Ascending aorta (tissue), 2 donors: Measurements from ENCODE around the gene RILPL2. TPM values are rescaled to one million over a fixed set of nuclear protein-coding genes. Genes with fewer than 3 reads are reported as not detected.

Source experiments
- DNase-seq, 2 donors: peaks; one replicate each; pipeline ENCODE4 v3.0.0-alpha.2; 2019; ENCODE audit warnings: low spot score in 2 of 2
- H3K27ac ChIP-seq, 2 donors: fragments of 200-600 bp; sonication (generic); one replicate each; pipeline ENCODE4 v1.5.1; 2016 to 2017; ENCODE audit warnings: mild to moderate bottlenecking in 1 of 2
- H3K27me3 ChIP-seq: fragments of 200-600 bp; sonication (generic); one replicate; pipeline ENCODE4 v1.5.1; 2017
- H3K36me3 ChIP-seq, 2 donors: fragments of 200-600 bp; sonication (generic); one replicate each; pipeline ENCODE4 v1.5.1; 2016
- H3K4me1 ChIP-seq, 2 donors: fragments of 200-600 bp; sonication (generic); one replicate each; pipeline ENCODE4 v1.5.1; 2016 to 2017; ENCODE audit warnings: mild to moderate bottlenecking in 1 of 2
- H3K4me3 ChIP-seq, 2 donors: fragments of 200-600 bp; sonication (generic); one replicate each; pipeline ENCODE4 v1.5.1; 2016 to 2017; ENCODE audit warnings: mild to moderate bottlenecking in 1 of 2
- H3K9me3 ChIP-seq, 2 donors: fragments of 200-600 bp; sonication (generic); one replicate each; pipeline ENCODE4 v1.5.1; 2016
- intact Hi-C: fragments of 100-400 bp; cut with DNase I; formaldehyde crosslinking; loops from one replicate; pipeline ENCODE4 v1.15.1; 2023
- total RNA-seq: library from RNA; depleted of rRNA; stranded (reverse); fragments of >200 nt; gene quantifications from one replicate; pipeline ENCODE4 v1.1.0, GENCODE V29; 2016
- TF ChIP-seq, protein P1 (sequence below), 3 experiments: fragments of 200-600 bp in 2 of 3; fragments of 450-650 bp in 1 of 3; sonication (generic) in 2 of 3; IDR thresholded peaks; one replicate each; pipeline ENCODE4 v1.5.1; 2016 to 2019; ENCODE audit warnings: antibody characterized with exemption in 3 of 3, mild to moderate bottlenecking in 1 of 3, moderate library complexity in 1 of 3

Gene RILPL2
- total RNA-seq, 1 donor from 2014 or later: 7.2 TPM

DNA sequence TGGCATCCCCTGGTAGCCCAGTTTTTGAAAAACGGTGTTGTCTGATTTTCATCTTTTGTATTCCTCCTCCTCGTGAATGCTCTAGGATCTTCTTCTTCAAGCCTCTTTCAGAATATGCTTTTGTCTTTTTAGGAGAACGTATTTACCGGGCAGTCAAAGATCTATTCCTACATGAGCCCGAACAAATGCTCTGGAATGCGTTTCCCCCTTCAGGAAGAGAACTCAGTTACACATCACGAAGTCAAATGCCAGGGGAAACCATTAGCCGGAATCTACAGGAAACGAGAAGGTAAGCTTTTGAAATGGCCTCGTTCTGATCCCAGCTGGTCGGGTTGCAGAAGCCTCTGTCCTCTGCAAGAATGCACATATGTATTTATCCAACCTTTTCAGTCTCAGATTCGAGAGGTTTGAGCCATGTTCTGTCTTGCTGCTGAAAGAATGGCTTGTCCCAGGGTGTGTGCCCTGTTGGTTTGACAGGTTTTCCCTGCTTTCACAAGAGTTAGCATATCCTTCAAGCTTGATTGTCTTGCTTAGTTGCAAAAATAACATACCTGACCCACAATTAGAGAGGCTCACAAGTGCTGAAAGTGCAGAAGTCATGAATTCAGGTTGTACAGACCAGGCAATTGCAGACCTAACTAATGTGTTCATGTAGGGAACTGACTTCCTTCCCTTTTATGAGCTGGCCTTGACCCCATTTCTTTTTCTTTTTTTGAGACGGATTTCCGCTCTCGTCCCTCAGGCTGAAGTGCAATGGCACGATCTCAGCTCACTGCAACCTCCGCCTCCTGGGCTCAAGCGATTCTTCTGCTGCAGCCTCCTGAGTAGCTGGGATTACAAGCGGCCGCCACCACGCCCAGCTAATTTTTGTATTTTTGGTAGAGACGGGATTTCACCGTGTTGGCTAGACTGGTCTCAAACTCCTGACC is 45.7 kb downstream of the RILPL2 start:
- H3K27ac ChIP-seq: peak overlapping the region; percentile 75 to 84
- H3K9me3 ChIP-seq: no peaks in the 10 kb centered on the region
- peaks cover 8 to 38% of the 10 kb centered on the region in 2 donors for H3K4me1 ChIP-seq
- intact Hi-C loops: loop anchor here (2.0 kb wide), 1 partner anchor 20 kb away; no protein-coding TSS in a partner anchor
- no peak for DNase-seq
- H3K36me3 ChIP-seq: peaks cover 43 to 52% of the 10 kb centered on the region in 2 donors
- peak overlapping the region; percentile 84 to 89 for H3K4me3 ChIP-seq
- TF ChIP-seq, protein P1, sequence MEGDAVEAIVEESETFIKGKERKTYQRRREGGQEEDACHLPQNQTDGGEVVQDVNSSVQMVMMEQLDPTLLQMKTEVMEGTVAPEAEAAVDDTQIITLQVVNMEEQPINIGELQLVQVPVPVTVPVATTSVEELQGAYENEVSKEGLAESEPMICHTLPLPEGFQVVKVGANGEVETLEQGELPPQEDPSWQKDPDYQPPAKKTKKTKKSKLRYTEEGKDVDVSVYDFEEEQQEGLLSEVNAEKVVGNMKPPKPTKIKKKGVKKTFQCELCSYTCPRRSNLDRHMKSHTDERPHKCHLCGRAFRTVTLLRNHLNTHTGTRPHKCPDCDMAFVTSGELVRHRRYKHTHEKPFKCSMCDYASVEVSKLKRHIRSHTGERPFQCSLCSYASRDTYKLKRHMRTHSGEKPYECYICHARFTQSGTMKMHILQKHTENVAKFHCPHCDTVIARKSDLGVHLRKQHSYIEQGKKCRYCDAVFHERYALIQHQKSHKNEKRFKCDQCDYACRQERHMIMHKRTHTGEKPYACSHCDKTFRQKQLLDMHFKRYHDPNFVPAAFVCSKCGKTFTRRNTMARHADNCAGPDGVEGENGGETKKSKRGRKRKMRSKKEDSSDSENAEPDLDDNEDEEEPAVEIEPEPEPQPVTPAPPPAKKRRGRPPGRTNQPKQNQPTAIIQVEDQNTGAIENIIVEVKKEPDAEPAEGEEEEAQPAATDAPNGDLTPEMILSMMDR (IDR thresholded peaks at IDR 0.05): no peak
- no peaks in the 10 kb centered on the region for H3K27me3 ChIP-seq

DNA sequence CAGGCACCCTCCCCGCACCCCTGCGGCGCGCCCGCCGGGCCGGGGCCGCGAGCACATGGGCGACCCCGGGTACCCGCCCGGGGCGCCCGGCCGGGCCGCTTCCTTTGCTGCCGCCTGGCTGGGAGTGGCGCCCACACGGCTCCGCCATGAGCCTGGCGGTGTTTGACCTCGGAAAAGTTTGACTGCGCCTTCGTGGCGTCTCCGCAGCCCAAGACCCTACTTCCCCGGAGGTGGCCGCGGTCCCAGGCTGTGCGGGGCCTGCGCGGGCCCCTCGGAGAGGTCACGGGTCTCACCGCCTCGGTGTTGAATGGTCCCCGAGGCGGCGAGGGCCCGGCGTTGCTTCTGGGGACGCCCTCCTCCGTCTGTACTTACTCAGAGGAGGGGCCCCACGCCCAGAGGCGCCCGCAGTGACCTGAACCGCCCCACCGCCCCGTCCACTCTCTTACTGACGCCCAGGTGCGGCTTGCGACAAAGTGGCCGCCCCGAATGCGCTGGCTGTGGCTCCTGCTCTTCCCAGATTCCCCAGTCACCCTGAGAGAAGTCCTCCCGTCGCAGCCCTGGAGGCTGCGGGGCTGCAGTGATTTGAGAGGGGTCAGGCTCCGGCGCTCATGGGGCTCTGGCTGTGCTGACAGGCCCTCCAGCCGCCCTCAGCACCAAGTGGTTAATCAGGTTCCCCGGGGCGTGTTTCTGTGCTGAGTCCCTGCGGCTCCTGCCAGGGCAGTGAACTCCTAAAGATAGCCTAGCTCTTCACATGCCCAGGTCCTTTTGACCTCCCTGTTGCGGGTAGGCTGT is 46.7 kb downstream of the RILPL2 start:
- no peaks in the 10 kb centered on the region for H3K27me3 ChIP-seq
- peak overlapping the region; percentile 84 to 89 for H3K4me3 ChIP-seq
- no peaks in the 10 kb centered on the region for H3K9me3 ChIP-seq
- TF ChIP-seq, protein P1 (IDR thresholded peaks at IDR 0.05): no peak
- DNase-seq: no peak
- intact Hi-C loops: loop anchor here (2.0 to 10.0 kb wide), 3 partner anchors 21 to 1035 kb away; no protein-coding TSS in a partner anchor
- peaks cover 33 to 42% of the 10 kb centered on the region in 2 donors for H3K36me3 ChIP-seq
- H3K4me1 ChIP-seq: peaks cover 8 to 40% of the 10 kb centered on the region in 2 donors
- H3K27ac ChIP-seq: peak overlapping the region; percentile 75 to 84

DNA sequence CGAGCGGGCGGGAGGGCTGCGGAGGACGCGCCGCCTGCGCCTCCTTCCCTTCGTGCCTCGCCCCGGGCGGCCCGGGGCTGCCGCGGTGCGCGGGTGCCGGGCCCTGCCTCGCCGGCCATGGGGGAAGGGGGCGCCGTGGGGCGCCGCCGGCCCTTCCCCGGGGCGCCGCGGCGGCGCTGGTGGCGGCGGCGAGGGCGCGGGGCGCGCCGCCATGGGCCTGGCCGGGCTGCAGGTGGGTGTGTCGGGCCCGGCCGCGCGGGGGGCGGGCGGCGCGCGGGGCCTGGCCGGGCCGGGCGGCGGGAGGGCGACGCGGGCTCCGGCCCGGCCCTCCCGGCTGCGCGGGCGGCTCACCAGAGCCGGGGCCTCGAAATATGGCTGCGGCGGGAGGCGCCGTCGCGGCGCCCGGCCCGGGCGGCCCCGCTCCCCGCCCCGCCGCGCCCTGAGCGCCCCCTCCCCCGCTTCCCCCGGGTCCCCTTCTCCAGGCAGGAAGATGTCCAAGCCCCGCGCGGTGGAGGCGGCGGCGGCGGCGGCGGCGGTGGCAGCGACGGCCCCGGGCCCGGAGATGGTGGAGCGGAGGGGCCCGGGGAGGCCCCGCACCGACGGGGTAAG is 47.4 kb downstream of the RILPL2 start:
- H3K4me3 ChIP-seq: peak overlapping the region; percentile 84 to 89
- DNase-seq: no peak
- H3K36me3 ChIP-seq: peaks cover 26 to 35% of the 10 kb centered on the region in 2 donors
- intact Hi-C loops: loop anchor here (1.0 to 10.0 kb wide), 4 partner anchors 24 to 1036 kb away; partner anchors contain the start of gene TMED2
- peak overlapping the region; percentile 75 to 84 for H3K27ac ChIP-seq
- no peaks in the 10 kb centered on the region for H3K9me3 ChIP-seq
- H3K27me3 ChIP-seq: no peaks in the 10 kb centered on the region
- peaks cover 11 to 43% of the 10 kb centered on the region in 2 donors for H3K4me1 ChIP-seq
- TF ChIP-seq, protein P1 (IDR thresholded peaks at IDR 0.05): no peak

DNA sequence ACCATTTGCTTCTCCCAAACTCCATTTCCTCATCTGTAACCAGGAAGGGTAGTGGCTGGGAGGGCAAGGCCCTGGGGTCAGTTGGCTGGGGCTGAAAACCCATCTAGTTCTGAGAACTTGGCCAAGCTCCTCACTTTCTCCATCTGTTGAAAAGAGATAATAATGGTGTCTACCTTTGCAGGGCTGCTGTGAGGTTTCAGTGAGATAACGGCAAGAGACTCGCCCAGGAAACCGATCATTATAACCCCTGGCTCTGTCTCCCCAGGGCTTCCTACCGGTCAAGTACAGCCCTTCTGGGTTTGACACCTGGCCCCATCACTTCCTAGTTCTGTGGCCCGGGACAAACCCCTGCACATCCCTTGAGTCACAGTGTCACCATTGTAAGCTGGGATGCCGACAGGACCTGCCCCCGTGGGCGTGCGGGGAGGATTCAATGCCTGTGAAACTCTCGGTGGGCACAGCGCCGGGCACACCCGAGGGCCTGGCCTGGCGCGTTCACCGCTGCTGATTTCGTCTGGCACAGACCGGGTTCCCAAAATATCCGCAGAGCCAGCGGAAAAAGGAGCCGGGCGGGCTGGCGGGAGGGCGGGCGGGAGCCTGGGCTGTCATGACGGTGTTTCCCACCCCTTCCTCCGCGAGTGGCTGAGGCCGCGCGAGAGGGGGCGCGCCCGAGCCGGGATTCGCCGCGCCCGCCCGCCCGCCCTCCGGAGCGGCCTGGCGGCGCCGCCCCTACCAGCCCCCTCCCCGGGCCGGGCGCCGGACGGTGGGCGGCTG is 48.1 kb downstream of the RILPL2 start:
- peaks cover 11 to 41% of the 10 kb centered on the region in 2 donors for H3K4me1 ChIP-seq
- H3K4me3 ChIP-seq: peak overlapping the region; percentile 57 to 71
- peak; percentile 33 to 90 for DNase-seq
- H3K9me3 ChIP-seq: no peaks in the 10 kb centered on the region
- H3K27me3 ChIP-seq: no peaks in the 10 kb centered on the region
- peak overlapping the region; percentile 84 to 93 for H3K27ac ChIP-seq
- TF ChIP-seq, protein P1 (IDR thresholded peaks at IDR 0.05): peak in 1 of 3 experiments; percentile 25
- peaks cover 21 to 28% of the 10 kb centered on the region in 2 donors for H3K36me3 ChIP-seq
- intact Hi-C loops: loop anchor here (1.0 to 10.0 kb wide), 4 partner anchors 23 to 1036 kb away; partner anchors contain the start of gene TMED2
